G401.6 (cell line): Measurements from ENCODE around the gene TNIP3.

ENCODE experiments used
- FAIRE-seq: peaks from 2 replicates; lab custom pipeline; 2012; peaks lifted over from hg19 to GRCh38; lab: Jason Lieb, UNC

TNIP3 gene

GRCh38 chr4:121138039-121138825 is 25.9 kb downstream of the TNIP3 start:
- FAIRE-seq = no peak

GRCh38 chr4:121130326-121130660 is 33.8 kb downstream of the TNIP3 start:
- no peak for FAIRE-seq

DNA sequence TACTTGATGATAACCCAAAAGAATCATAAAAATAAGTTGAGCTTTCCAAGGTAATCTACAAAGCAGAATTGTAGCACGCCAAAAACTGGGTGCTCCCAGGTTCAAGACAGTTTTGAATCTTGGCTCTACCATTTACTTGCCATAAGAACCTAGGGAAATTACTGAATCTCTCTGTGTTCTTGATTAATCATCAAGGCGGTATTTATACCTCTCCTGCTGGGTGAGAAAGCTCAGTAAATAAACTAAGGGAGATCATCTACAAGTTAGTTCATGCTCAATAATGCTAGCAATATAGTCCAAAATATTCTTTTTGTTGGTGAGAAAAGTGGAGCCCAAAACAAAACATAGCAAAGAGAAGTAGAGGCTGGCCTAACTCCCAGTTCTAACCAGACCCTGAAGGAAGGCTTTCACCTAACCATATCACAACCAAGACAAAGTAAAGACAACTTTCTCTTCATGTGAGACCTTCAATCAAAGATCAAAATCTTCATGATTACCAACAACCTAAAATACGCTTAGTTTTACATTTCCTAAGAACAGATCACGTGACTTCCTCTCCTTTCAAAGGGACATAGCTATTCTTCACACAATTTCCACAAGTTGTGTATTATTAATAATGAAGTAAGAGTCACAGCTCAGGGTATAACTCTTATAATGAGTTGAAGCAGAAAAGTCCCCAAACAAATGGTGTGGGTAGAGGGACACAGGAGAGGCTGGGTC is 34.4 kb downstream of the TNIP3 start:
- FAIRE-seq = no peak

DNA sequence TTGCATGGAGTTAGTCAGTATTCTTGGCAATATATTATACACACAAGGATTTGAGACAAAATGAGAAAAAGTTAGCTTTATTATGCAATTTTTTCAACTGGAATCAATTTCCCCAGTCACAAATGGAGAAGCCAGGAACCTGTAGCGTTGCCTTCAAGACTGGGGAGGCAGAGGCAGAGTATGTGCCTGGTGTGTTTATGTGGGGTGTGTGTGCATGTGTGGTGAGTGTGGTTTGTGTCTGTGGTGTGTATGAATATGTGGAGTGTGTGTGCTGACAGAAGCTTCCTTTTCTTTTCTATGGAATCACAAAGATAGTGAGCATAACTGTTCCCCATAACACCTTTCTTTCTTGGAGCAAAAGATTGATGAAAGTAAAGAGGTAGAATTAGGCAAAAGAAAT is 37.0 kb downstream of the TNIP3 start:
- FAIRE-seq = no peak

DNA sequence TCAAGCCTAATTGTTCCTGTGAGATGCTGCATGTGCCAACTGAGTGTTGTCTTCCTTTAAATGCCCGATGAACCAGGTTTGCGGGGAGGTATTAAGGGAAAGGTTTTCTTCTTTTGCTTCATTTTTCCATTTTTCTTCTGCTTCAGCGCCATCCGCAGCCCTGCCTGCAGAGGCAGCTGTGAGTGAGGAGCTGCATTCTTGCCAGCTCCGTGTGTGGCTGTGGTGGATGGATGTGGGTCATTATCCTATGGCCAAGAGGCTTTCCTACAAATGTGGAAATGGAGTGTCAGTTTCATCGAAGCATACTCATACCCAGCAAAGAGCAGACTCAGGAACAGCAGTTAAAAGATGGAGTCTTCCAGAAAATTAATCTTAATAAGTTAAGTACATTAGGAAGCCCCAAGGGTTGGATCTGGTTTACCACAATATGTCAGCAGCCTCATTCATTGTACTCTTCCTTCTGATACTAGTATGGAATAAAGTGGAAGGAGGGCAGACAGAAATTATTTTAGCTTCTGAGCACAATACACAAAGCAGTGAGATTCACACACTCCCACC is 37.6 kb downstream of the TNIP3 start:
- no peak for FAIRE-seq

DNA sequence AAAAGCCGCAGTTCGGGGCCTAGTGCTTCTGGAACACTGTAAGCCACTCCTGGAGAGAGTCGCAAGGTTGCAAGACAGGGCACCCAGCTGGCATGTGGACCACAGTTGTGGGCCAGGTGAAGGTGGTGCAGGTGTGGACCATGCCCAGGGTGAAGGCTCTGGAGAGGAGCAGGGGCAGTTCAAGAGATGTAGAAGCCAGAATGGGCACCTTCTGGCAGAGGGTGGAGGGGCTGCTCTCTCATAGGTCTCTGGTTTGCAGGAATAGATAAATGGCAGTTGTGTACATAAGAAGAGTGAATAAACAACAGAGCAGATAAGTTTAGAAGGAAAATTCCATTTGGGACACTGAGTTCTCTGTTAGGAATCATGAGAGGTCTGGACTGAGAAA is 38.6 kb downstream of the TNIP3 start:
- no peak for FAIRE-seq

- FAIRE-seq = no peak
Measured at GRCh38 chr4:121122661-121123060, 41.5 kb downstream of the TNIP3 start.

DNA sequence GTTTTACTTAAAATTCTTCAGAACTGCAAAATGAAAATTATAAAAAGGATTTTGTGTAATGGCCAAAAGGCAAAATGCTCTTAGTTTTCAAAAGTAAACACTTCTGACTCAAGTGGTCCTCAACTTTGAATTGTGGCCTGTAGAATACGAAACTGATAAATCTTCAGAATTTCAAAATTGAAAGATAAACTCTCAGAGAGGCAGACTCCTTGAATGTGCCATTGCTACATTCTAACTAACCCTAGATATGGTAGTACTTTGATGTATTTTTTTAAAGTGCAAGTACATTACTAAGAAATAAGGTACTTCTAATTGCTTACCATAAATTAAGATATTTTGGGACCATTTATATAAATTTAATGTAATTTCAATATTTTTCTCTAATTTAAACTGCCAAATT is 44.4 kb downstream of the TNIP3 start:
- no peak for FAIRE-seq

- FAIRE-seq = no peak
Measured at GRCh38 chr4:121118344-121118743, 45.8 kb downstream of the TNIP3 start.

DNA sequence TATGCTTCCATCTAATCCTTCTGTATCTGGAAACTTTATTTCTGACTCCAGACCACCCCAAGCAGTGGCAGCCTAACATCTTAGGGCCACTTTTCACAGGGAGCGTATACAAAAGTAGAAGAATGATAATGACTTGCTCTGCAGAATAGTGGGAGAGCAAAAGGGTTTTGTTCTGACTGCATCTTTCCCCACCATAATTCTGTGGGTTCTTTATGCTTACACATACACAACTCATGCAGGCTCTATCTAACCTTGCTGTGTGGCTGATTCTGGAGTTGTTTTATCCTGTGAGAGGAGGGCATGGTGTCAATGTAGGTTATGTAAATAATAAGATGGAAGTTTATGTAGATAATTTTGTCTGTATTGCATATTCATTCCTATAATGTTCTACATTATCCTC is 49.4 kb downstream of the TNIP3 start:
- FAIRE-seq = no peak

- FAIRE-seq = peak; percentile 31
Measured at GRCh38 chr4:121112530-121112929, 51.6 kb downstream of the TNIP3 start.

- no peak for FAIRE-seq
Measured at GRCh38 chr4:121108557-121108956, 55.6 kb downstream of the TNIP3 start.

GRCh38 chr4:121107507-121107906 is 56.6 kb downstream of the TNIP3 start:
- no peak for FAIRE-seq

DNA sequence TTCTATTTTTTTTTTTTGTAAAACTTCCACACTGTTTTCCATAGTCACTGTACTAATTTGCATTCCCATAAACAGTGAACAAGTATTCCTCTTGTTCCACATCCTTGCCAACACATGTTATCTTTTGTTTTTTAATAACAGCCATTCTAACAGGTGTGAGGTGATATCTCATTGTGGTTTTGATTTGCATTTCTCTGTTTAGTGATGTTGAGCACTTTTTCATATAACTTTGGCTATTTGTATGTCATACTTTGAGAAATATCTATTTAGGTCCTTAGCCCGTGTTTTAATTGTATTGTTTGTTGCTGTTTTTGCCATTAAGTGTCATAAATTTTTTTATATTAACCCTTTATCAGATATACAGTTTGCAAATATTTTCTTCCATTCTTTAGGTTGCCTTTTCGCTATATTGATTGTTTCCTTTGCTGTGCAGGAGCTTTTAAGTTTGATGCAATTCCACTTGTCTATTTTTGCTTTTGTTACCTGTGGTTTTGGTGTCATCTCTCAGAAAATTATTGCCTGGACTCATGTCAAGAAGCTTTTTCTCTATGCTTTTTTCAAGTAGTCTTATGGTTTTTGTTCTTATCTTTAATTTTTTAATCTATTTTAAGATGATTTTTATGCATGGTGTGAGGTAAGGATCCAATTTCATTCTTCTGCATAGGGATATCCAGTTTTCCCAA is 63.9 kb downstream of the TNIP3 start:
- no peak for FAIRE-seq

DNA sequence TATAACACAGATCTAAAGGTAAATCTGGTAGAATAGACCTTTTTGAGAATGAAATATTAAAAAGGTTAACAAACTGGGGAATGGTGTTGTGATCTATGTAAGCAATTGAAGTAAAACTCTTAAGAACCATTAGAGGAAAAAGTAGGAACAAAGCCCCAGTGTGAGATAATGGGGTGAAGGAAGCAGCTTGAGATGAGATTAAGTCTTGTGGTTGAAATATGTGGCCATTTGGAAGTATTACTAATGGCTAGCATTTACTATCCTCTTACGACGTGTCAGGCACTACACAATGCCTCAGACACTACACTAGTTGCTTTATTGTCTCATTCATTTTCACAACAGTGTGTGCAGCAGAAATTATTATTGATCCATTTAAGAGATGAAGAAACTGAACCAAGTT is 65.9 kb downstream of the TNIP3 start:
- no peak for FAIRE-seq

DNA sequence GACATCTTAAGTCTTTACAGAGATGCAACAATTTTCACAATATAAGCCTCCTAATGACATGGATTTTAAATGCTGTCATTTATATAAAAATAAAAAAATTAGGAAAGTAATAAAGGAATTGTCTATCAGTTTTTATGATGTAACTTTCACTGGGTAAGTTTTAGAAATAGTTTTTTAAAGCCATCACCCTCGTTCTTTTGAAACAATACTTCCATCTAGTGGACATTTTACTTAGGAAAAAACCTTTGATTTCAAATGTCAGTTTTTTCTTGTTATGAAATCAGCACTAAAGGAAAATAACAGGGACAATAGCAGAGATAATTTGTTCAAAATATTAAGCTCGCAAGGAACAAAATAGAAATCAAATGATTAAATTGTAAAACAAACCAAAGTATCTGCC is 67.5 kb downstream of the TNIP3 start:
- peak; percentile 95 for FAIRE-seq

DNA sequence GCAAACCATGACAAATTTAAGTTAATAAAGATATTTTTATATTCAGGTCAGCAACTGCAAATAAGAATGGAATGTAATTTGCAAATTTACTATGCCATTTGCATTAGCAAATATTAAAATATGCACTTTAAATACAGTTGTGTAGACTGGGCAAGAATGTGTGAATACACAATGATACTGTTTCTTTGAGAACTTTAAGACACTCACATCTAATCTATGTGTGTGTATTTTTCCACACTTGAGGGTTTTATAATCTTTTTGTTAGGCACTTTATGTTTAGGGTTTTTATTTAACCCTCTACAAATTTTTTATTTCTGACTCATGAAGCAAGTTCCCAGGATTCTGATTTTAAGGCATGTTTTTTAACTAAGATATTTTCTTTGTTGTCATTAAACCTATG is 67.9 kb downstream of the TNIP3 start:
- no peak for FAIRE-seq

DNA sequence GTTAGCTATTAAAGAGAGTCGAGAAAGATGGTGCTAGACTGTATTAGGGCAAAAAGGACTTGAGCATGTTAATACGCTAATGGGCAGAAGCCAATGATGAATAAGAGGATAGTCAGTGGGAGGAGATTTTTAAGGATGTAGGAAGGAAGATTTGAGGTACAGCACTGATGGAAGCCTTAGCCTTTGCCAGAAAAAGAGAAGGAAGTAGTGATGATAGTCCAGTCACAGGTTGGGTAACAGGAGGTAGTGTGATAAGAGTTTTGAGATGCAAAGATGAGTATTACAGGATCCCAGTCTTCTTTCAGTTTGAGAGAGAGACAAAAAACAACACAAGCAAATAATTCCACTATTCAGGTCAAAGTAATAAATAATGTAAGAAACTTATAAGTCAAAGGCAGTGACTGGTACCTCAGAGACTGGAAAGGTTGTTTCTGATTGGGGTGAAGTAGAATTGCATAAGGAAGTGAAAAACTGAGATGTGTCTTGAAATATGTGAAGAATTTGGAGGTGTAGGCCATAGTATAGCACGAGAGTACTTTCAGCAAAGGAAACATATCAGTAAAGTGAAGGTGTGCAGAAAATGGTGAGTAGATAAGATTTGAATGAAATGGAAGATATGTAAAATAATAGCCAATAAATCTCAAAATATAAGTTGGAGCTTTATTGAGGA is 69.7 kb downstream of the TNIP3 start:
- FAIRE-seq = no peak

GRCh38 chr4:121093261-121093660 is 70.9 kb downstream of the TNIP3 start:
- no peak for FAIRE-seq

DNA sequence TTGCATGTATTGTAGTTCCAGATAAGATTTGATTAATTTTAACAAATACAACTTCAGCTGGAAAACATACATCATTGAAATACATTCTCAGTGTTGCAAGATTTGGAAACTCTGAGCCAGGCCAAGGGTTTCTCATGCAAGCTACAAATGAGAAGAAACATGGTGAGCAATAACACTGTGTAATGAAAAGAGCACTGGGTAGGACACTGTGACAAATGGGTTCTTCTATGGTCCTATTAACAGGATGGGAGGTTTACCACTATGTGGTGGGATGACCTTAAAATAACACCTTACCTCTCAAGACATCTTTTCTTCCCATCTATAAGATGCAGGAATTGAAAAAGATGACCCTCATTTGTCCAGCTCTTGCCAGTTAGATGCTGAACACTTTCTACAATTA is 72.2 kb downstream of the TNIP3 start:
- no peak for FAIRE-seq

GRCh38 chr4:121088867-121089266 is 75.3 kb downstream of the TNIP3 start:
- no peak for FAIRE-seq
